Retina (tissue), 1 donor: Measurements from ENCODE around the gene MAGEH1.
A peak's percentile ranks its signal among the peaks of the same experiment; 100 is the strongest.
"Not testable (repeated sequence)": the region's sequence is repeated elsewhere in the genome, so short reads cannot be mapped to it uniquely, and the experiment has no call there.

Source experiments
- DNase-seq: peaks from one replicate; pipeline ENCODE4 v3.0.0-alpha.2; 2016

Gene MAGEH1, protein sequence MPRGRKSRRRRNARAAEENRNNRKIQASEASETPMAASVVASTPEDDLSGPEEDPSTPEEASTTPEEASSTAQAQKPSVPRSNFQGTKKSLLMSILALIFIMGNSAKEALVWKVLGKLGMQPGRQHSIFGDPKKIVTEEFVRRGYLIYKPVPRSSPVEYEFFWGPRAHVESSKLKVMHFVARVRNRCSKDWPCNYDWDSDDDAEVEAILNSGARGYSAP

GRCh38 chrX:55451990-55452832, at the start of gene MAGEH1:
Gene MAGEH1, plus strand, starts transcription at chrX:55452127. Its CDS starts 248 bp downstream, at chrX:55452375.
- peak; percentile 83 for DNase-seq

- DNase-seq, result not testable (repeated sequence)
These were observed 24.8 kb upstream of the MAGEH1 start for GRCh38 chrX:55427079-55427478.

GRCh38 chrX:55443468-55443867, 8.5 kb upstream of the MAGEH1 start:
- not testable (repeated sequence) for DNase-seq

DNA sequence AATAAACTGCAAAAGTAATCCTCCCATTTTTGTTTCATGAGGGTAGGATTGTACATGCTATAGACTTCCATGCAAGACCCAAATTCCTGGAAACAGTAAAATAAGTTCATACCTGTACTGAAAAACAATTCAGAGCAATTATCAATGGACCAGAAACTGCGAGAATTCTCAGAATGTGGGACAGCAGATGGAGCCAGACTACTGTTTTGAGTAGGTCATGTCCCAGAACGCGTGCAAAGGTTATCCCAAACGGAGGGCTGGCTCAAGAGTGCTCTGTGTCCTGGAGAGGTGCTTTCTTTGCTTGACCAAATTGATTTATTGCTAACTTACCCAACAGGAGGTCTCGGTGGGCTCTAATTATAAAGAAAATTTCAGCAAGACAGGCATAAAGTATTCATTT, 1.7 kb upstream of the MAGEH1 start:
- no peak for DNase-seq

GRCh38 chrX:55451141-55451540, 786 bp upstream of the MAGEH1 start:
- DNase-seq, result no peak

DNA sequence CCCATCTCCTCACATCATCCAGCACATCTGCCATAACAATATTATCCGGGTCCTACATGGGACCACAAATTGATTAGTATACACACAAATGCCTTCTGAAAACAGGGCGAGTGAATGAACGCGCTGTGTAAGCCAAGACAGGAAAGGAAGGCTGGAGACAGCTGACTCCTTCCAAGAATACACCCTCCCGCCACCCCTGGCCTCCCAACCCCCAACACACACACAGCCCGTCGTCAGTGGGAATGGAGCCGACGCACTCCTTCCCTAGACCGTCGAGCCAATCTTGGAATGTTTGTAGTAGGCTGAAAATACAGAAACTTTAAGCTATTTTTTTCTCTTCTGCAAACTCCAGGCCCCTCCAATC, 319 bp upstream of the MAGEH1 start:
- DNase-seq, result no peak

DNA sequence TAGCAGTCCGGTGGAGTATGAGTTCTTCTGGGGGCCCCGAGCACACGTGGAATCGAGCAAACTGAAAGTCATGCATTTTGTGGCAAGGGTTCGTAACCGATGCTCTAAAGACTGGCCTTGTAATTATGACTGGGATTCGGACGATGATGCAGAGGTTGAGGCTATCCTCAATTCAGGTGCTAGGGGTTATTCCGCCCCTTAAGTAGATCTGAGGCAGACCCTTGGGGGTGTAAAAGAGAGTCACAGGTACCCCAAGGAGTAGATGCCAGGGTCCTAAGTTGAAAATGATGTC, 852 bp downstream of the MAGEH1 start:
- no peak for DNase-seq

DNA sequence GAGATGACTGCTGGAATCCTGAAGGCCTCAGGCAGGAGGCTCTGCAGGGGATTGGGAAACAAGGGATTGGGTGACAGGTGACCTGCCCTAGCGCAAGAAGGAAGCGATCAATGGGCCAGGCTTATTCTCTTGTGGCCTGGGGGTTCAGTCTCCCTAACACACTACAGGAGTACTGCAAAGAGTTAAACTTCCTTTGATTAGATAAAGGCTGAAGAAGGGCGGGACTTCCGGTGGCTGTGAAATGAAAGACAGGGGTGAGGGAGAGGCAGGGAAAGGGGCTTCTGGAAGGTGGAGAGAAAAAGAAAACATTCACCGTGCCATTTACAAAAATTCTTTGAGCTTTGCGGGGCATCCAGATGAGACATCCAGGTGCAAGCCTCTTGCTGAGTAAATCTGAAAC, 3.8 kb downstream of the MAGEH1 start:
- DNase-seq, result not testable (repeated sequence)

DNA sequence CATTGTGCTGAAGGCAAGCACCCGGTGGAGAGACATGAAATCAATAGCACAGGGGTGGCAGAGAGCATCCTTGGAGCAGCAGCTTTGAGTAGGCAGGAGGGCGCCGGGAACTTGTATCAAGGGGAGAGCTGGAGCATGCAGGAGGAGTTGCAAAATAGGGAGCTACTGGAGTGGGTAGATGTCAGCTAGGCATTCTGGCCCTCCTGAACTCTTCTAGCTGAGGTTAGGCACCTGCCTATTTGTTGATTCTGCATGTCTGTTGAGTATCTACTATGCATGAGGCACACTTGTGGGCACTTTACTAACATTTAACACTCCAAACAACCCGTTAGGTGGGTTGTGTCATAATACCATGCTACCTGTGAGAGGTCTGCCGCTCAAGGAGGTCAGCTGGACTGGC, 7.5 kb downstream of the MAGEH1 start:
- DNase-seq, result not testable (repeated sequence)

- DNase-seq, result not testable (repeated sequence)
These were observed 8.0 kb downstream of the MAGEH1 start for GRCh38 chrX:55459926-55460325.

DNA sequence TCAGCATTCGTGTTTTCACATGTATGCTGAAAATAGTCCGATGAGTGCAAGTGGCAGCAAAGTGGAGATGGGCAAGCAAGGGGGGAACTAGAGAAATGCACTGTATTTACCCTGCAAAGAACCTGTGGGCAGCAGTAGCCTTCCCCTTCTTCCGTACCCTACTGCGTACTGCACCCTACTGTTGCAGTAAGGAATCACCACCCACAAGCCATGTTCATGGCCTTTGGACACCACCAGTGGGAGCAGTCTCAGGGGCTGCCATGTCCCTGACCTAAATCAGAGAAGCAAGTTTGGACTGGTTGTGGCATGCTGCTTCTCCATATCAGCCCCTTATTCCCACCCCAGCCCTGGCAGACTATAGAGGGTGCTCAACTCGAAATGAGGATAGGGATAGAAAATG, 12.1 kb downstream of the MAGEH1 start:
- DNase-seq, result not testable (repeated sequence)

GRCh38 chrX:55465108-55465507, 13.2 kb downstream of the MAGEH1 start:
- not testable (repeated sequence) for DNase-seq

- not testable (repeated sequence) for DNase-seq
These were observed 13.9 kb downstream of the MAGEH1 start for GRCh38 chrX:55465791-55466190.

DNA sequence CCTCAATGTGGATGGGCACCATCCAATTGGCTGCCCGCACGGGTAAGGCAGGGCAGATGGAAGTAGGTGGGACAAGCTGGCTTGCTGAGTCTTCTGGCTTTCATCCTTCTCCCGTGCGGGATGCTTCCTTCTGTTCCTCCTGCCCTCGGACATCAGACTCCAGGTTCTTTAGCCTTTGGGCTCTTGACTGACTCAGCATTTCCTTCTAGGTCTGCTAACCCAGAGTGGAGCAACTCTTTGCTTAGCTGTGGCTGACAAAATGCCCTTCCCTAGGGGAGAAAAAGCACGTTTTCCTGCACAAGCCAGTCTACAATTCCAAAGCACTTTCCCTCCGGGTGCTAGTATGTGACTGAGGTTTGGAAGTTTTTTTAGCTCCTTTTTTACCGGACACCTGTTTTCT, 28.0 kb downstream of the MAGEH1 start:
- DNase-seq, result not testable (repeated sequence)

DNA sequence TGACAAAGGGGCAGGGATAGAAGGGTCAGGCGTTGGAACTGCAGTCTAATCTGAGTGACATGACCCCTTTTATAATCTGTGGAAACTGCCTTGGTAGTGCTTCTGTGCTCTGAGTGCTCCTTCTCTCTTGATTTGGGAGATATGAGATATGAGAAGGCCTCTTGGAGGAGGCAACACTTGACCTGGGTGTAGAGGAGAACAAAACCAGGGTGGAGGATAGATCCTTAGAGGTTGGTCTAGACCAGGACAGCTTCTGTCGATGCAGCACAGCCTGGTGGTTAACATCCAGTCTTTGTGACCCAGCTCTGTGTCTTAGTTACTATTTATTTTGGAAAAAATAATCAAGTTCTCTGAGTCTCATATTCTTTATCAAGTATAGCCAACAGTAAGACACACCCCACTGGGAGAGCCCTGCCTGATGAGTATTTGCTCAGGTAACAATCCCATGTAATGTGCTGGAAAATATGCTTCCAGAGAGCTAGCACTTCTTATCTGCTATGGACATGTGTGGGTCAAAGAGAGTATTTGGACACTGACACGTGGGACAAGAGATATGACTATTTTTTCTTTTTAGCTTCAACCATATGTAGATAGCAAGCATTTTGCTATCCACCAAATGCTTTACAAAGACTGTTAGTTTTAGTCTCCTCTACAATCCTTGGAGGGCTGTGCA, 28.6 kb downstream of the MAGEH1 start:
- no peak for DNase-seq

DNA sequence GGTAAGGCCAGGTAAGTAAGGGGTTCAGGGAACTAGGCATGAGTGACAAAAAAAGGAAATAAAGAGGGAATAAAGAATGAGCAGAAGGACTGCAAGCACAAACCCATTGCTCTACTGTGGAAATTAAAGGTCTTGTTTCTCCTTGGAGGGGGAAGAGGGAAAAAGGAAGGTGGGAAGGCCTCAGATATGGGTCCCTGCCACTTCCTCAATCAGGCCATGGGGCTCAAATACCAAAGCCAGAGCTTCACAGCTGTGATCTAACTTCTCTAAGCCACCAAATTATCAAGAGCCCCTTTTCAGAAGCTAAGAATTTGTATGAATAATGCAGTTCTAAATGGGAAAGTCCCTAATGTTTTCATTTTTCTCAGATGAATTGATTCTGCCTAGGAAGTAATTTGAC, 33.0 kb downstream of the MAGEH1 start:
- DNase-seq, result no peak

- DNase-seq, result no peak
These were observed 34.8 kb downstream of the MAGEH1 start for GRCh38 chrX:55486736-55487135.

DNA sequence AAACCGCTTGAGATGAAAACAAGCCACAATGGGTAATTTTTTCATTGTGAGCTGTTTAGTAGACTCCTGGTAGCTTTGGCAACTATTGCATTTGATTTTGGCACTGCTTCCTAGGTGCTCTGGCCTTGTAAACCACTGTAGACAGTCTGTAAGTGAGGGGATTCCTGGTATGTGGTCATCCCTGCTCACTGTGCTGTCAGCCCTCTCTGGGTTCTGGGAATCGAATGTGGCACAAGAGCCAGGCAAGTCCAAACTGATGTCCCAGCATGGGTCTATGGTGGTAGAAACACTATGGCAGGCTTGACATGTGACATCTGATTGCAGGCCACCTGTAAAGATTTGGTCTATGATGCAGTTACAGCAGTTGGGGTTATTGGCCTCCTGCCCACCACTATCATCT, 35.2 kb downstream of the MAGEH1 start:
- no peak for DNase-seq

DNA sequence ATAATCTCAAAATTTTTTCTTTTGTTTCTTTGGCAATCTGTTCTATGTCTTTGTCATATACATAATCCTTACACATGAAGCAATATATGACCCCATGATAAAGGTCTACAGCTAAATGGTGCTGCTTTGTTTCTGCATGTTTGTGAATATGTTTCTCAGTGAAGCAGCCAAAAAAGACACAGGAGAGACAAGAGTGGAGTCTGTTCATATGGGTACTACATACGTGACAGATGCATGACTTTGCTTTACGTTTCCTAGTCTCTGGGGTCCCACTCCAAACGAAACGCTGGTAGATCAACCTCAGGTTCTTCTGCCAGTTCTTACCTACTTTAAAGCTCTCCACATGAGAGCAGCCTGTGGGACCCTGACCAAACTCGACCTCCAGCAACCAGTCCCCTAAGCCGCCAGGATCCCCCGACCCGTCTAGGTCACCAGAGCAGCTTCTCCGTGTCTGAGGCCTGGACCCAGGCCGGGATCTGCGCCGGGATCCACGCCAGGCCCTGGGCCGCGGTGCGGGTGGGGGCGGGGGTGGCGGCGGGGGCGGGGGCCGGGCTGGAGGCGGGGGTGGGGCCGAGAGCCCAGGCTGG, 36.2 kb downstream of the MAGEH1 start:
- peak; percentile 47 for DNase-seq

DNA sequence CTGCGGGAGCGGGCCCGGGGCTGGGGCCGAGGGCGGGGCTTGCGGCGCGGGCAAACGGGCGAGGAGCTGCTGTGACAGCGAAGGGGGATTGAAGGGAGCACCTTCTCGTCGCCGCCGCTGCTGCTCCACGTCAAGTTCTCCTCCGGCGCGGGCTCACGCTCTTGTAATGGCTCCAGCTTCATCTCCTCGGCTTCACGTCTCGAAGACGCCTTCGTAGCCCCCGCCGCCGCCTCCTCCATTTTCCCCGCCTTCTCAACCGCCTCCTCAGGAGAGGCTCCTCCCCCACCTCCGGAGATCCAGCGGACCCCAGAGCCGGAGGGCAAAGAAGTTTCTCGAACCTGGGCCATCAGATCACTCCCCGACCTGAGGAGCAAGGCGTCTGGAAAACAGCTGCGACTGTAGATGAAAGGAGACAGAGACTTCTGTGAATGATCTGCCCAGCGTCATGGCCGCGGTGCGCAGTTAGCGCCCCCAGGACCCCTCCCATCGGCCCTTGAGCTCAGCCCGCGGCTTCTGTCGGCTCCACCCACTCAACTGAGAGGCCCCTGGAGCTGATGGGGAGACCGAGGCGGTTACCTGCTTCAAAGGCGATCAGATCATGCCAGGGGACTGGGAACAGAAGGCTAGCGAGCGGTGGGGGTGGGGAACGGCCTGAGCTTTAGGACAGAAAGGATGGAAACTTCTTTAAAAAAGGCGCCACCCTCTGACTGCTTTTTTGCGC, 36.8 kb downstream of the MAGEH1 start:
- DNase-seq, result peak; percentile 89

GRCh38 chrX:55489314-55490009, 37.5 kb downstream of the MAGEH1 start, which contains the start of gene USP51:
Gene USP51, minus strand, starts transcription at chrX:55489848. Its CDS starts 909 bp downstream, at chrX:55488939.
- DNase-seq, result no peak

GRCh38 chrX:55490121-55490520, 38.2 kb downstream of the MAGEH1 start:
- no peak for DNase-seq
